HG02588 (cell line): Measurements from ENCODE around the gene PDP2.

Source experiments
- ATAC-seq: cut with Tn5 transposase; IDR thresholded peaks from one replicate; pipeline ENCODE4 v1.9.1; 2021; ENCODE audit warnings: mild to moderate bottlenecking, moderate library complexity; ENCODE audit not compliant: unreplicated experiment

Gene PDP2

GRCh38 chr16:66918355-66918754, 38.0 kb downstream of the PDP2 start:
- no peak for ATAC-seq

- no peak for ATAC-seq
These were observed 38.7 kb downstream of the PDP2 start, which contains the start of gene CDH16 for GRCh38 chr16:66918803-66919568. TSS of gene CDH16 (minus strand) at chr16:66918885. CDS start at chr16:66918065, 820 bp downstream.

GRCh38 chr16:66919569-66920298, 39.4 kb downstream of the PDP2 start:
- no peak for ATAC-seq

GRCh38 chr16:66920299-66920590, 39.9 kb downstream of the PDP2 start:
- no peak for ATAC-seq

GRCh38 chr16:66920924-66921680, 40.8 kb downstream of the PDP2 start:
- ATAC-seq = no peak

- ATAC-seq = no peak
These were observed 41.6 kb downstream of the PDP2 start for GRCh38 chr16:66921729-66922450.

- no peak for ATAC-seq
These were observed 43.0 kb downstream of the PDP2 start for GRCh38 chr16:66923247-66923731.

GRCh38 chr16:66923866-66924265, 43.6 kb downstream of the PDP2 start:
- ATAC-seq = no peak

GRCh38 chr16:66924527-66925321, 44.4 kb downstream of the PDP2 start:
- ATAC-seq = no peak

GRCh38 chr16:66925322-66925840, 45.1 kb downstream of the PDP2 start, which contains the start of gene RRAD:
TSS of gene RRAD (minus strand) at chr16:66925535. CDS start at chr16:66925179, 356 bp downstream.
- no peak for ATAC-seq

- ATAC-seq = no peak
These were observed 46.0 kb downstream of the PDP2 start for GRCh38 chr16:66926171-66926947.

GRCh38 chr16:66926961-66927436, 46.7 kb downstream of the PDP2 start:
- ATAC-seq = no peak

- no peak for ATAC-seq
These were observed 47.8 kb downstream of the PDP2 start for GRCh38 chr16:66927918-66928649.

- no peak for ATAC-seq
These were observed 48.5 kb downstream of the PDP2 start for GRCh38 chr16:66928702-66929388.

- ATAC-seq = no peak
These were observed 49.9 kb downstream of the PDP2 start for GRCh38 chr16:66930189-66930588.

GRCh38 chr16:66931665-66932064, 51.4 kb downstream of the PDP2 start:
- ATAC-seq = no peak

- ATAC-seq = no peak
These were observed 51.8 kb downstream of the PDP2 start for GRCh38 chr16:66932076-66932475.

- no peak for ATAC-seq
These were observed 53.4 kb downstream of the PDP2 start for GRCh38 chr16:66933776-66934137.
